GM12801 (cell line): Measurements from ENCODE around the gene RBM6.

Experiments
- CTCF ChIP-seq: IDR thresholded peaks from one replicate; pipeline ENCODE4 v1.5.1; 2011; ENCODE audit warnings: control low read depth; ENCODE audit not compliant: insufficient read length; ENCODE audit errors: extremely low read depth

RBM6 gene

GRCh38 chr3:50095352-50095998 is 155.5 kb downstream of the RBM6 start:
- TF ChIP-seq CTCF = no peak

DNA sequence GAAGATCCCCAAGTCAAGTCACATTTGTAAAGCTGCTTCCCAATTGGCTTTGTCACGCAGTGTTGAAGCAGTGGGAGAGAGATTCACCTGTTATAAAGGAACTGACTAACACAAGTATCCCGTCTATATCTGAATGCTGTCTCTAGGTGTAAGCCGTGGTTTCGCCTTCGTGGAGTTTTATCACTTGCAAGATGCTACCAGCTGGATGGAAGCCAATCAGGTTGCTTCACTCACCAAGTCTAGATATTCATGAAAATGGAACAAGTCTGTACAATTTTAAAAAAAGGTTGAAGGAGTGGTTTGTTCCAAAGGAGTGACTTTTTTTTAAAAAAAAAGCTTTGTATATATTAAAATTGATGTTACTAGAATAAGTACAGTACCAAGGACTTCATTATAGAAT is 160.4 kb downstream of the RBM6 start:
- no peak for TF ChIP-seq CTCF

DNA sequence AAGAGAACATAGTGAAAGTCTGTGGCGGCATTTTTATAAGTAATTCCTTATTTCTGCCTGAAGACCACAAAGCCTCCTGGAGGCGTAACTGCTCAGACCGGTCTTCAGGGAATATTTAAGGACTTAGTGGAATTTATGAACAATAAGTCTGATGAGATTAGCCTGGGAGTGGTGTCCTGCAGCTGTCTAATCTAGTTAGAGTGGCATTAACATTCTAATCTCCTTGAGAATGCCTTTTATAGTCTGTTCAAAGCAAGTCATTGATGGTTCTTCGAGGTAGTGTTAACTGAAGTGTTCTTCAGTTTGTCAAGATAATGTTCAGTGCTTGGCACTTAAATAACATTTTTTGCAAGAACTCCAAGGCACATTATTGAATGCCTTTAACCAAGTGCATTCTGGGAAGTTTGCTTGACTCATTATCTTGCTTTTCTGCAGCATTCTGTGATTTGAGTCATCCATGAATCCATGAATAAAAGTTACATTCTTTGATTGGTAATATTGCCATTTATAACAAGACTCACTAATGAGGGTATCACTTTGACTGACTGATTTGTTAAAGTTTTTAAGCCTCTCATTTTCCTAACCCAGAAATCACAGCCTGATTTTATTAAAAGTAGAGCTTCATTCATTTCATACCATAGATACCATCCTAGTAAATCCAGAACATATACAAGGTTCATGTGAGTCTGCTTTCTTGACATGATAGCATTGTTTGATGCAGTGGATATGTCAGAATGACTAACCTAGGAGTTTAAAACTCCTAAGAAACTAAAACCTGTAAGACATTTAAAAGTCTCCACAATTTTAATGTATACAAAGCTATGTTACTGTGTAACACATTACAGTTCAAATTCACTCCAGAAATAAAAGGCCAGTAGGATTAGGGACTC is 161.3 kb downstream of the RBM6 start:
- TF ChIP-seq CTCF = no peak

DNA sequence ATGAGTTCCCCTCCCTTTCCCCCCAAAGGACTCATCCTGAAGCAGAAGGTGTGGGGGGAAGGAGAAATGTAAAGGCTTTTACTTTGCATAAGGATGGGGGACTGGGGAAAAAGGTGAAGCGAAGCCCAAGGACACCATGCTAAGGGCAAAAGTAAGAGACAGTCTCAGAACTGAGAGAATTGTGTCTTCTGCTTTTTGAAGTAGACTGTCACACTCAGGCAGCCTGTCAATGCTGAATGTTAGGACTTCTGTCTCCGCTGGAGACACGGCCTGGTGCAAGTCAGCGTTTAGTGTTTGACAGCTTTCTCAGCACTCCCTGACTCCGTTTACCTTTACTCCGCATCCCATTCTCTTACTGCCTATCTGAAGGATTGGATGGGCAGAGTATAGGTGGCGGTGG is 162.6 kb downstream of the RBM6 start:
- TF ChIP-seq CTCF = no peak

DNA sequence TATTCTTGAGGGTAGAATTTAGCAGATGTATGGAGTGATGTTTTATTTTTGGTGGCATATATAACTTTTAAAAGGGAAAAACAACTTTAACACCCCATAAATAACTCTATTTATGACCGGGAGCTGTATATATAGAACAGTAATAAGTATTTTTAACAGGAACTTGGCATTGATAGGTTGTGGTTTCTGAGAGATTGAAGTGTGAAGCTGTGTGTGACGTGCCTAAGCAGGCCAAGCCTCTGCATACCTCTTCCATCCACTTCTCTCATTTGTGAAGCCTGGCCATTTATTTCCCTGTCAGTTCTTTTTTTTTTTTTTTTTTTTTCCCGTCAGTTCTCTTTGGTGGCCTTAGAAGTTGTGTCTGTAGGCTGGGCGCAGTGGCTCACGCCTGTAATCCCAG is 171.8 kb downstream of the RBM6 start:
- TF ChIP-seq CTCF = no peak

DNA sequence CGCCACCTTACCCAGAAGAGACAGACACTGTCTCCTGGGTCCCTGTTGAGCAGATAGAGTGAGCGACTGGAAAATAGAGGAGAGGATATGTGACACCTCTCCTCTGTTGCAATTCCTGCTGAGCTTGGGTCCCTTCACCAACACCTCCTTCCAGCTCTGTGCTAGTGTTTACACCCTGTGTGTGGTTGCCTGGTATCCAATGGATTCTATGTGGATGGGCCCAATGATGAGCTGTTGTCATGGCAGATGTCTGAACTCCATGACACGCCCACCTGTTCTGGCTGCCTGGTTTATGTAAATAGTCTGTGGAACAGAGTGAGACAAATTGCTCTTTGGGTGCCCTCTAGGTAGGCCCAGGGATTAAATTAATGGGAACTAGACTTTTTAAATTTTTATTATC is 172.5 kb downstream of the RBM6 start:
- TF ChIP-seq CTCF = no peak

GRCh38 chr3:50117120-50117519 is 177.2 kb downstream of the RBM6 start:
- TF ChIP-seq CTCF = no peak
